OCI-LY7 (cell line): ENCODE results near the gene MYL11. TPM values are rescaled to one million over a fixed set of nuclear protein-coding genes. Genes with fewer than 3 reads are reported as not detected.

ENCODE experiments used
- BruUV-seq: library from RNA; stranded (reverse); fragments of 400-500 nt; replicated peaks from 2 replicates; lab custom pipeline; 2021; lab: Mats Ljungman, UMichigan
- CTCF ChIA-PET: fragments of 300-600 bp; sonication (Branson Sonifier 250); formaldehyde crosslinking; loops from one replicate; lab custom pipeline; 2022; ENCODE audit warnings: antibody characterized with exemption; ENCODE audit not compliant: unreplicated experiment; lab: Charles Lee
- POLR2A ChIA-PET: fragments of 300-600 bp; sonication (Branson Sonifier 250); formaldehyde crosslinking; loops from one replicate; lab custom pipeline; 2022; ENCODE audit warnings: antibody characterized with exemption; lab: Charles Lee
- DNase-seq: peaks from one replicate; pipeline ENCODE4 v3.0.0-alpha.2; 2015; ENCODE audit warnings: low spot score
- H2AFZ ChIP-seq: fragments of 200-600 bp; sonication (generic), shearing (Covaris generic); 2 replicates; pipeline ENCODE4 v1.6.1; 2014; ENCODE audit warnings: mild to moderate bottlenecking, antibody characterized with exemption, low read length, moderate library complexity
- H3K27ac ChIP-seq: fragments of 200-600 bp; sonication (generic); 2 replicates; pipeline ENCODE4 v1.5.1; 2014; ENCODE audit warnings: mixed run types, low read depth, mild to moderate bottlenecking, moderate library complexity, low read length, inconsistent platforms; ENCODE audit not compliant: poor library complexity, severe bottlenecking
- H3K36me3 ChIP-seq: fragments of 200-600 bp; sonication (generic); 2 replicates; pipeline ENCODE4 v1.6.1; 2014; ENCODE audit warnings: mild to moderate bottlenecking, antibody characterized with exemption, low read length, moderate library complexity, mixed read lengths; ENCODE audit not compliant: insufficient read depth
- H3K4me1 ChIP-seq: fragments of 200-600 bp; sonication (generic); 2 replicates; pipeline ENCODE4 v1.5.1; 2014; ENCODE audit warnings: mild to moderate bottlenecking, low read length; ENCODE audit not compliant: insufficient read depth, poor library complexity, severe bottlenecking
- H3K4me2 ChIP-seq: fragments of 200-600 bp; sonication (generic); 2 replicates; pipeline ENCODE4 v1.6.1; 2014; ENCODE audit warnings: mild to moderate bottlenecking, low read length
- H3K4me3 ChIP-seq: fragments of 200-600 bp; sonication (generic); 2 replicates; pipeline ENCODE4 v1.5.1; 2014; ENCODE audit warnings: mild to moderate bottlenecking, low read depth, low read length; ENCODE audit not compliant: poor library complexity, severe bottlenecking
- H3K79me2 ChIP-seq: fragments of 200-600 bp; sonication (generic); 2 replicates; pipeline ENCODE4 v1.6.1; 2016; ENCODE audit warnings: low read depth, mild to moderate bottlenecking, low read length, moderate library complexity, mixed read lengths; ENCODE audit not compliant: insufficient read depth
- H3K9me2 ChIP-seq: fragments of 200-600 bp; sonication (generic); 2 replicates; pipeline ENCODE4 v1.6.1; 2016; ENCODE audit warnings: mild to moderate bottlenecking, low read length, mixed read lengths; ENCODE audit not compliant: insufficient read depth
- H3K9me3 ChIP-seq: fragments of 200-600 bp; sonication (generic); 2 replicates; pipeline ENCODE4 v1.6.1; 2014; ENCODE audit warnings: mild to moderate bottlenecking, mixed run types, low read length, mixed read lengths
- H4K20me1 ChIP-seq: fragments of 200-600 bp; sonication (generic); 2 replicates; pipeline ENCODE4 v1.6.1; 2014; ENCODE audit warnings: mild to moderate bottlenecking, antibody characterized with exemption, low read length, moderate library complexity, mixed read lengths; ENCODE audit not compliant: insufficient read depth
- EZH2phosphoT487 ChIP-seq: fragments of 200-600 bp; sonication (generic); IDR thresholded peaks from 2 replicates; pipeline ENCODE4 v1.6.1; 2018; ENCODE audit warnings: low read depth, borderline replicate concordance, mild to moderate bottlenecking, mixed run types, antibody characterized with exemption, low read length, moderate library complexity, mixed read lengths
- intact Hi-C: fragments of 100-400 bp; cut with micrococcal nuclease; formaldehyde crosslinking; loops from one replicate; pipeline ENCODE4 v1.10.0; 2022; ENCODE audit not compliant: unreplicated experiment
- total RNA-seq, 2 experiments: library from RNA; depleted of rRNA in 1 of 2; stranded (reverse); fragments of >200 nt in 1 of 2; shearing (Covaris generic) in 1 of 2; gene quantifications; 2 replicates each; pipeline ENCODE4 v1.2.3, GENCODE V29; 2014 to 2022
- TF ChIP-seq, protein P1 (sequence below): fragments of 200-600 bp; sonication (generic); conservative IDR thresholded peaks from 2 replicates; pipeline ENCODE4 v1.5.1; 2014; ENCODE audit warnings: mild to moderate bottlenecking, antibody characterized with exemption, low read length, moderate library complexity, mixed read lengths

MYL11 gene
- total RNA-seq, 2 experiments from 2014 or later = 3.2 to 3.9 TPM

DNA sequence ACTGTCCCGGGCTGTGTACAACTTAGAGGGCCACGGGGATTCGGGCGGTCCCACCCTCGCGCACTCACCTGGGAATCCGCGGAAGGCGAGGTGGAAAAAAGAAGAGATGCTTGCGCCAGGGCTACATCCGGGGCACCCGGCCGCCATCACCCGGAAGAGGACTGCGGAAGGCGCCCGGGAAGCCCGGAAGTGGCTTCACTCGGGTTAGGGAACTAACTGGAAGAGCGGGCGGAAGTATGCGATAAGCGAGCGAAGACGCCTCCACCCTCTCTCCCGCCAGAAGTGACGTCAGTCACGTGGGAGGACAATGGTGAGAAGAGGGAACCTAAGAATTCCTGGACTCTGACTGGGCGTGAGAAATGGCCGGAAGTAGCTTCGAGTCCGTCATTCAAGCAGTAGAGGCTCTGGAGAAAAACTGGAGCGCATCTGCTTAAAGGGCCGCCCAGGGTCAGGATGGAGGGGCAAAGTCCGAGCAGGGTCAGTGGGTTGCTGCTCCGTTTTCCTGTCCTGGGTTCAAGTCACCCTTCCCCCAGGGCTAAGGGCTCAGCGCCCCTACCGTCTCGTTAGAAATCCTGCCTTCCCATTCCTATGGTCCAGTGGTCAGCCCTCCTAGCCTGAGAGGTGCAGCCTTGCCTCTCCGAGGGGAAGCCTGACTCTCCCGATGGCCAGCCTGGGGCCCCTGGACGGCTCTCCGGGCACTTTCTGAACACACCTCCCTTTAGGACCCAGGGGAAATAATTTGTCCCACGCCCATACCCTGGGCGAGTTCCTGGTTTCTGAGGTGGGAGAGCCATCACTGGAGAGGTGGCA lies 19.3 kb upstream of the MYL11 start, which contains the start of gene CD2BP2:
Gene CD2BP2, minus strand, starts transcription at position 165 of the 810 bp plus-strand sequence. CDS start 627 bp downstream, outside the sequence.
- Histone ChIP-seq H3K4me1 (peaks cover 62% of the 10 kb centered on the region), H2AFZ (peak within 1 kb of the TSS; percentile 33), H3K4me2 (peak within 1 kb of the TSS; percentile 99), H3K36me3 (peaks cover 83% of the 10 kb centered on the region), H4K20me1 (no peaks in the 10 kb centered on the region), H3K79me2 (peaks cover 37% of the 10 kb centered on the region), H3K27ac (peak within 1 kb of the TSS; percentile 76), H3K9me3 (no peaks in the 10 kb centered on the region), H3K4me3 (peak within 1 kb of the TSS; percentile 98), H3K9me2 (no peaks in the 10 kb centered on the region)
- TF ChIP-seq, protein P1, sequence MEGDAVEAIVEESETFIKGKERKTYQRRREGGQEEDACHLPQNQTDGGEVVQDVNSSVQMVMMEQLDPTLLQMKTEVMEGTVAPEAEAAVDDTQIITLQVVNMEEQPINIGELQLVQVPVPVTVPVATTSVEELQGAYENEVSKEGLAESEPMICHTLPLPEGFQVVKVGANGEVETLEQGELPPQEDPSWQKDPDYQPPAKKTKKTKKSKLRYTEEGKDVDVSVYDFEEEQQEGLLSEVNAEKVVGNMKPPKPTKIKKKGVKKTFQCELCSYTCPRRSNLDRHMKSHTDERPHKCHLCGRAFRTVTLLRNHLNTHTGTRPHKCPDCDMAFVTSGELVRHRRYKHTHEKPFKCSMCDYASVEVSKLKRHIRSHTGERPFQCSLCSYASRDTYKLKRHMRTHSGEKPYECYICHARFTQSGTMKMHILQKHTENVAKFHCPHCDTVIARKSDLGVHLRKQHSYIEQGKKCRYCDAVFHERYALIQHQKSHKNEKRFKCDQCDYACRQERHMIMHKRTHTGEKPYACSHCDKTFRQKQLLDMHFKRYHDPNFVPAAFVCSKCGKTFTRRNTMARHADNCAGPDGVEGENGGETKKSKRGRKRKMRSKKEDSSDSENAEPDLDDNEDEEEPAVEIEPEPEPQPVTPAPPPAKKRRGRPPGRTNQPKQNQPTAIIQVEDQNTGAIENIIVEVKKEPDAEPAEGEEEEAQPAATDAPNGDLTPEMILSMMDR = 0 out of 2 replicates have a peak, but pooled peaks have one; percentile 12
- TF ChIP-seq EZH2phosphoT487 = no peak
- peak; percentile 98 for DNase-seq
- intact Hi-C loops = loop anchor here (10.0 kb wide), 1 partner anchor 291 kb away; the partner anchor contains the start of gene ALDOA
- POLR2A ChIA-PET = interaction anchor here (0.8 to 3.2 kb wide), 5 partner anchors 11 to 20 kb away, joined by 3 to 18 read pairs (median 7); partner anchors contain the start of gene TBC1D10B
- CTCF ChIA-PET = interaction anchor here (1.1 kb wide), 1 partner anchor 15 kb away, joined by 3 read pairs; no protein-coding TSS in a partner anchor
- TSS peak; percentile 78 for BruUV-seq

DNA sequence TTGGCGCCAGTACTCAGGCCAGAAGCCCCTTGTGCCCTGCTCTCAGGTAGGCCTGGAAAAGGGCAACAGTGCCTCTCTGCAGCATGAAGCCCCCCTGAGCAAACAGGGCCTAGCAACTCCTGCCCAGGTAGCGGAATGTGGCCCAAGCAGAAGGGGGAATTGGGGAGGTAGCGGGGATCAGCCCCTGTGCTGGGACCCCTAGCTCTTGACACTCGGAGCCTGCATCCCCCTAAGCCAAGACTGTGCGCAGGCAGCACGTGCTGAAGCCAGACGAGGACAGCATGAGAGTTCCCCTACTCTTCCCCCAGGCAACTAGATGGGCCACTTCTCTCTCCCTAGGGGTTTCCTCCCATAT lies 18.7 kb upstream of the MYL11 start:
- intact Hi-C loops = loop anchor here (10.0 kb wide), 1 partner anchor 291 kb away; the partner anchor contains the start of gene ALDOA
- DNase-seq = no peak
- Histone ChIP-seq H3K4me2 (peak overlapping the region; percentile 99), H3K4me1 (peaks cover 56% of the 10 kb centered on the region), H3K9me3 (no peaks in the 10 kb centered on the region), H3K4me3 (peak overlapping the region; percentile 98), H3K79me2 (peaks cover 42% of the 10 kb centered on the region), H4K20me1 (no peaks in the 10 kb centered on the region), H2AFZ (no peak overlapping the region), H3K9me2 (no peaks in the 10 kb centered on the region), H3K27ac (peak overlapping the region; percentile 76), H3K36me3 (peaks cover 83% of the 10 kb centered on the region)
- TF ChIP-seq EZH2phosphoT487 = no peak
- TF ChIP-seq, protein P1 = no peak
- BruUV-seq = no TSS peak
- POLR2A ChIA-PET = interaction anchor here (1.8 to 3.2 kb wide), 2 partner anchors 14 to 15 kb away, joined by 7 to 18 read pairs; partner anchors contain the start of gene TBC1D10B
- CTCF ChIA-PET = interaction anchor here (1.1 kb wide), 1 partner anchor 15 kb away, joined by 3 read pairs; no protein-coding TSS in a partner anchor
